Liver (tissue), 9 donors: ENCODE measurements around the gene PIWIL4. TPM values are rescaled to one million over a fixed set of nuclear protein-coding genes. Genes with fewer than 3 reads are reported as not detected.

Source experiments
- DNase-seq: peaks from one replicate; pipeline ENCODE4 v3.0.0-alpha.2; 2017; ENCODE audit warnings: low spot score
- H3K27ac ChIP-seq, 2 donors: one replicate each; pipeline ENCODE4 v1.7.0; 2013; ENCODE audit warnings: inconsistent platforms in 2 of 2, low read length in 2 of 2, control low read depth in 1 of 2, low read depth in 1 of 2, mild to moderate bottlenecking in 1 of 2
- H3K27me3 ChIP-seq, 4 donors: one replicate each; pipeline versions ENCODE4 v1.6.1 to v1.7.0; 2013; ENCODE audit warnings: low read length in 3 of 4, inconsistent platforms in 1 of 4, mild to moderate bottlenecking in 1 of 4, moderate library complexity in 1 of 4; ENCODE audit not compliant: control insufficient read depth in 4 of 4, insufficient read depth in 4 of 4
- H3K36me3 ChIP-seq, 4 donors: one replicate each; pipeline versions ENCODE4 v1.6.1 to v1.7.0; 2013; ENCODE audit warnings: low read length in 3 of 4, mild to moderate bottlenecking in 3 of 4, low read depth in 1 of 4, moderate library complexity in 1 of 4; ENCODE audit not compliant: control insufficient read depth in 4 of 4, insufficient read depth in 3 of 4
- H3K4me1 ChIP-seq, 4 donors: one replicate each; pipeline versions ENCODE4 v1.6.1 to v1.7.0; 2013; ENCODE audit warnings: low read length in 3 of 4, mild to moderate bottlenecking in 3 of 4, moderate library complexity in 1 of 4; ENCODE audit not compliant: control insufficient read depth in 4 of 4, insufficient read depth in 4 of 4
- H3K4me3 ChIP-seq, 3 donors: one replicate each; pipeline versions ENCODE4 v1.6.1 to v1.7.0; 2013; ENCODE audit warnings: low read length in 3 of 3, control low read depth in 1 of 3, low read depth in 1 of 3, mild to moderate bottlenecking in 1 of 3
- H3K9ac ChIP-seq, 2 donors: one replicate each; pipeline ENCODE4 v1.7.0; 2013; ENCODE audit warnings: low read length in 2 of 2, mild to moderate bottlenecking in 2 of 2, moderate library complexity in 2 of 2, control low read depth in 1 of 2, low read depth in 1 of 2
- H3K9me3 ChIP-seq, 4 donors: one replicate each; pipeline versions ENCODE4 v1.6.1 to v1.7.0; 2013; ENCODE audit warnings: low read length in 3 of 4; ENCODE audit not compliant: control insufficient read depth in 4 of 4
- ATF3 ChIP-seq: IDR thresholded peaks from 2 replicates; pipeline ENCODE4 v1.6.1; 2016; ENCODE audit warnings: antibody characterized with exemption
- EGR1 ChIP-seq, 2 donors: IDR thresholded peaks; 2 replicates each; pipeline ENCODE4 v1.6.1; 2016 to 2018; ENCODE audit warnings: antibody characterized with exemption in 2 of 2, low read depth in 2 of 2
- FOXA1 ChIP-seq: IDR thresholded peaks from 2 replicates; pipeline ENCODE4 v1.6.1; 2016; ENCODE audit warnings: antibody characterized with exemption
- FOXA2 ChIP-seq: IDR thresholded peaks from 2 replicates; pipeline ENCODE4 v1.6.1; 2016; ENCODE audit warnings: antibody characterized with exemption
- GABPA ChIP-seq, 2 donors: IDR thresholded peaks in 1 of 2; conservative IDR thresholded peaks in 1 of 2; 2 replicates each; pipeline ENCODE4 v1.6.1; 2016; ENCODE audit warnings: antibody characterized with exemption in 2 of 2, mild to moderate bottlenecking in 1 of 2, moderate library complexity in 1 of 2
- HNF4G ChIP-seq: IDR thresholded peaks from 2 replicates; pipeline ENCODE4 v1.6.1; 2016; ENCODE audit warnings: antibody characterized with exemption
- JUND ChIP-seq, 2 donors: IDR thresholded peaks; 2 replicates each; pipeline ENCODE4 v1.6.1; 2016; ENCODE audit warnings: antibody characterized with exemption in 2 of 2
- NR2F2 ChIP-seq: IDR thresholded peaks from 2 replicates; pipeline ENCODE4 v1.6.1; 2016; ENCODE audit warnings: antibody characterized with exemption
- RAD21 ChIP-seq, 2 donors: IDR thresholded peaks; 2 replicates each; pipeline ENCODE4 v1.6.1; 2016; ENCODE audit warnings: antibody characterized with exemption in 2 of 2, mild to moderate bottlenecking in 2 of 2
- RXRA ChIP-seq, 2 donors: IDR thresholded peaks; 2 replicates each; pipeline ENCODE4 v1.6.1; 2017 to 2018; ENCODE audit warnings: antibody characterized with exemption in 2 of 2, mild to moderate bottlenecking in 1 of 2
- SP1 ChIP-seq: IDR thresholded peaks from 2 replicates; pipeline ENCODE4 v1.6.1; 2018; ENCODE audit warnings: antibody characterized with exemption, mild to moderate bottlenecking
- YY1 ChIP-seq: IDR thresholded peaks from 2 replicates; pipeline ENCODE4 v1.6.1; 2016; ENCODE audit warnings: antibody characterized with exemption, mild to moderate bottlenecking
- ZBTB33 ChIP-seq: IDR thresholded peaks from 2 replicates; pipeline ENCODE4 v1.6.1; 2016; ENCODE audit warnings: antibody characterized with exemption
- WGBS: extraction: QIAGEN DNeasy Blood & Tissue Kit; methylation state at CpG from one replicate; pipeline ENCODE4 v1.1.7; 2013; 5-methylcytosine and 5-hydroxymethylcytosine counted together
- polyA plus RNA-seq, 2 donors: library from polyadenylated mRNA; stranded (reverse) in 1 of 2; unstranded in 1 of 2; fragments of 200-250 nt in 1 of 2; fragments of >200 nt in 1 of 2; fragmentation: Nextera tagmentation in 1 of 2; extraction: Ambion mirVana in 1 of 2; gene quantifications; one replicate each; pipeline versions ENCODE4 v1.2.1 to v1.2.3, GENCODE V29; 2013 to 2015
- total RNA-seq, 2 donors: library from RNA; depleted of rRNA; stranded (reverse); fragments of >200 nt; gene quantifications; one replicate each; pipeline ENCODE4 v1.2.3, GENCODE V29; 2014
- TF ChIP-seq, protein P1 (sequence below): IDR thresholded peaks from 2 replicates; pipeline ENCODE4 v1.6.1; 2016; ENCODE audit warnings: antibody characterized with exemption
- TF ChIP-seq, protein P2 (sequence below): IDR thresholded peaks from 2 replicates; pipeline ENCODE4 v1.6.1; 2016; ENCODE audit warnings: antibody characterized with exemption, mild to moderate bottlenecking
- donor health status: healthy.
- donor health status: healthy.
- donor health status: healthy.
- donor health status: healthy.
- donor health status: healthy.

Gene PIWIL4
- total and polyA plus RNA-seq, 4 donors: 0.18 to 1.5 (median 0.51) TPM

DNA sequence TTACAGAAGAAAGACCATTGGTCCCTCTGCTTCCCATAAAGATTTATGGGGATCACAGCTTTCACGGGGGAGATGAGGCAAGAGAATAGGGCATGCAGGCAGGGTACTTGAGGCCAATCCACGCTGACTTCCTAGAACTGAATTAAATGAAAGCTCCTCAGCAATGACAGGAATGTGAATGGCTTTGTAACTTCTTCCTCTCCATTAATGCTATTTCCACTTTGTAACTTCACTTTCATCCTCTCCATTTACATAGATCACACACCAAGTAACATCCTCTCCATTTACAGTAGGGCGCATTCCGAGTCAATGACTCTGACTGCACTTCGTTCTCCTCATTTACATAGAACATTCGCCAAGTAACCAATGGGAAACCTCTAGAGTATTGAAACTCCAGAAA, 89.8 kb downstream of the PIWIL4 start:
- TF ChIP-seq, protein P1, sequence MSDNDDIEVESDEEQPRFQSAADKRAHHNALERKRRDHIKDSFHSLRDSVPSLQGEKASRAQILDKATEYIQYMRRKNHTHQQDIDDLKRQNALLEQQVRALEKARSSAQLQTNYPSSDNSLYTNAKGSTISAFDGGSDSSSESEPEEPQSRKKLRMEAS: no peak
- TF ChIP-seq, protein P2, sequence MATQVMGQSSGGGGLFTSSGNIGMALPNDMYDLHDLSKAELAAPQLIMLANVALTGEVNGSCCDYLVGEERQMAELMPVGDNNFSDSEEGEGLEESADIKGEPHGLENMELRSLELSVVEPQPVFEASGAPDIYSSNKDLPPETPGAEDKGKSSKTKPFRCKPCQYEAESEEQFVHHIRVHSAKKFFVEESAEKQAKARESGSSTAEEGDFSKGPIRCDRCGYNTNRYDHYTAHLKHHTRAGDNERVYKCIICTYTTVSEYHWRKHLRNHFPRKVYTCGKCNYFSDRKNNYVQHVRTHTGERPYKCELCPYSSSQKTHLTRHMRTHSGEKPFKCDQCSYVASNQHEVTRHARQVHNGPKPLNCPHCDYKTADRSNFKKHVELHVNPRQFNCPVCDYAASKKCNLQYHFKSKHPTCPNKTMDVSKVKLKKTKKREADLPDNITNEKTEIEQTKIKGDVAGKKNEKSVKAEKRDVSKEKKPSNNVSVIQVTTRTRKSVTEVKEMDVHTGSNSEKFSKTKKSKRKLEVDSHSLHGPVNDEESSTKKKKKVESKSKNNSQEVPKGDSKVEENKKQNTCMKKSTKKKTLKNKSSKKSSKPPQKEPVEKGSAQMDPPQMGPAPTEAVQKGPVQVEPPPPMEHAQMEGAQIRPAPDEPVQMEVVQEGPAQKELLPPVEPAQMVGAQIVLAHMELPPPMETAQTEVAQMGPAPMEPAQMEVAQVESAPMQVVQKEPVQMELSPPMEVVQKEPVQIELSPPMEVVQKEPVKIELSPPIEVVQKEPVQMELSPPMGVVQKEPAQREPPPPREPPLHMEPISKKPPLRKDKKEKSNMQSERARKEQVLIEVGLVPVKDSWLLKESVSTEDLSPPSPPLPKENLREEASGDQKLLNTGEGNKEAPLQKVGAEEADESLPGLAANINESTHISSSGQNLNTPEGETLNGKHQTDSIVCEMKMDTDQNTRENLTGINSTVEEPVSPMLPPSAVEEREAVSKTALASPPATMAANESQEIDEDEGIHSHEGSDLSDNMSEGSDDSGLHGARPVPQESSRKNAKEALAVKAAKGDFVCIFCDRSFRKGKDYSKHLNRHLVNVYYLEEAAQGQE: no peak
- TF ChIP-seq SP1 (no peak), JUND (IDR thresholded peaks at IDR 0.05) (no peak), ZBTB33 (no peak), YY1 (no peak), RAD21 (IDR thresholded peaks at IDR 0.05) (no peak), NR2F2 (no peak), RXRA (IDR thresholded peaks at IDR 0.05) (no peak), HNF4G (no peak), EGR1 (IDR thresholded peaks at IDR 0.05; ENCODE audit: low read depth in 2 of 2) (no peak), FOXA1 (no peak), FOXA2 (no peak)
- no peak overlapping the region for H3K4me3 ChIP-seq
- H3K9me3 ChIP-seq: no peaks in the 10 kb centered on the region
- no peak for DNase-seq
- no peaks in the 10 kb centered on the region for H3K27me3 ChIP-seq
- no peak overlapping the region for H3K9ac ChIP-seq
- 88% methylated on average over 6 of the region's 6 CpGs for WGBS
- no peaks in the 10 kb centered on the region for H3K4me1 ChIP-seq
- H3K27ac ChIP-seq: no peak overlapping the region
- no peaks in the 10 kb centered on the region for H3K36me3 ChIP-seq

DNA sequence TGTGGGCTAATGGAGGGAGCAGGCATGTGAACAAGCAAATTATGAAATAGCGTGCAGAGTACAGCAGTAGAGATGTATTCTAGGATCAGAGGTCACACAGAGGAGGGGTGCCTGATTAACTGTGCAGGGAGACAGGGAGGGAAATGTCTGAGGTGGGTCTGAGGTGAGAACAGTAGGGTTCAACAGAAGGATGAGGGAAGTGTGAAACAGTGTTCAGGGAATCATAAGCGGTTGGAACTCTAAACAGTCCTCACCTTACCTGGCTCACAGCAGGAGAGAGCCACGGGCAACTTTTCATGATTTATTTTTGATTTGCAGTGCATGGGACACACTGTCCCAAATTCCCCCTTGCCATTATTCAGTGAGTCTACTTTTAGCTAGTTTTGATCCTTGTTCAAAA, 90.5 kb downstream of the PIWIL4 start:
- DNase-seq: no peak
- no peak for TF ChIP-seq JUND (IDR thresholded peaks at IDR 0.05)
- no peak for TF ChIP-seq GABPA (IDR thresholded peaks at IDR 0.05 in 1 of 2, conservative IDR thresholded peaks at IDR 0.05 in 1 of 2)
- TF ChIP-seq HNF4G: no peak
- no peak for TF ChIP-seq ATF3
- H3K27ac ChIP-seq: no peak overlapping the region
- no peaks in the 10 kb centered on the region for H3K27me3 ChIP-seq
- no peaks in the 10 kb centered on the region for H3K9me3 ChIP-seq
- no peak overlapping the region for H3K4me3 ChIP-seq
- no peak overlapping the region for H3K9ac ChIP-seq
- H3K36me3 ChIP-seq: no peaks in the 10 kb centered on the region
- no peaks in the 10 kb centered on the region for H3K4me1 ChIP-seq
- 81% methylated on average over 3 of the region's 3 CpGs for WGBS
